Brain microvascular endothelial cell (primary cell): Measurements from ENCODE around the gene HNRNPC.
"Not testable (repeated sequence)": the region's sequence is repeated elsewhere in the genome, so short reads cannot be mapped to it uniquely, and the experiment has no call there.

Experiments
- DNase-seq: peaks from one replicate; pipeline ENCODE4 v3.0.0-alpha.2; 2020
- H3K27ac ChIP-seq: fragments of 250-450 bp; sonication (Bioruptor Pico); 2 replicates; pipeline ENCODE4 v1.5.1; 2020; ENCODE audit warnings: mild to moderate bottlenecking, moderate library complexity
- H3K27me3 ChIP-seq: fragments of 250-450 bp; sonication (Bioruptor Pico); replicated peaks from 2 replicates; pipeline ENCODE4 v1.5.1; 2020; ENCODE audit warnings: mild to moderate bottlenecking
- H3K36me3 ChIP-seq: fragments of 250-450 bp; sonication (Bioruptor Pico); replicated peaks from 2 replicates; pipeline ENCODE4 v1.5.1; 2020; ENCODE audit warnings: mild to moderate bottlenecking
- H3K4me3 ChIP-seq: 2 replicates; pipeline ENCODE4 v1.5.1; 2011; ENCODE audit warnings: low read depth, mild to moderate bottlenecking, control low read depth, low read length, moderate library complexity
- CTCF ChIP-seq: IDR thresholded peaks from 2 replicates; pipeline ENCODE4 v1.5.1; 2011; ENCODE audit warnings: low read depth, mild to moderate bottlenecking, moderate library complexity, low read length, control low read depth, inconsistent platforms; ENCODE audit errors: missing control alignments
- in situ Hi-C: cut with HindIII; loops from 2 replicates; pipeline ENCODE4 v1.10.0; 2017; ENCODE audit warnings: low sequenced_read_pairs, low pct_ligation_motif_present

HNRNPC gene

GRCh38 chr14:21215879-21216251, 53.4 kb downstream of the HNRNPC start:
- no peak for DNase-seq
- H3K27me3 ChIP-seq, result no peaks in the 10 kb centered on the region
- peaks cover 71% of the 10 kb centered on the region for H3K36me3 ChIP-seq
- H3K27ac ChIP-seq, result no peak overlapping the region
- no peak for TF ChIP-seq CTCF
- no peak overlapping the region for H3K4me3 ChIP-seq
- in situ Hi-C loops, result no loop called here

- H3K4me3 ChIP-seq, result no peak overlapping the region
- no peak overlapping the region for H3K27ac ChIP-seq
- no peak for TF ChIP-seq CTCF
- peaks cover 67% of the 10 kb centered on the region for H3K36me3 ChIP-seq
- in situ Hi-C loops, result no loop called here
- no peak for DNase-seq
- H3K27me3 ChIP-seq, result no peaks in the 10 kb centered on the region
These were observed 53.9 kb downstream of the HNRNPC start for GRCh38 chr14:21215130-21215878.

GRCh38 chr14:21213652-21214051, 55.6 kb downstream of the HNRNPC start:
- Histone ChIP-seq H3K27ac (no peak overlapping the region), H3K36me3 (peaks cover 77% of the 10 kb centered on the region), H3K4me3 (no peak overlapping the region), H3K27me3 (no peaks in the 10 kb centered on the region)
- in situ Hi-C loops, result no loop called here
- TF ChIP-seq CTCF, result no peak
- DNase-seq, result no peak

GRCh38 chr14:21212824-21213223, 56.4 kb downstream of the HNRNPC start:
- in situ Hi-C loops, result not testable (repeated sequence)

GRCh38 chr14:21211509-21211908, 57.7 kb downstream of the HNRNPC start:
- in situ Hi-C loops, result no loop called here
- no peak overlapping the region for H3K27ac ChIP-seq

More at GRCh38 chr14:21212824-21213223, 56.4 kb downstream of the HNRNPC start:
- not testable (repeated sequence) for H3K27ac ChIP-seq, DNase-seq, H3K27me3 ChIP-seq, H3K4me3 ChIP-seq
- H3K36me3 ChIP-seq, result peaks cover 82% of the 10 kb centered on the region

GRCh38 chr14:21210023-21210422, 59.2 kb downstream of the HNRNPC start:
- no peaks in the 10 kb centered on the region for H3K27me3 ChIP-seq
- in situ Hi-C loops, result no loop called here
- no peak overlapping the region for H3K27ac ChIP-seq
- H3K36me3 ChIP-seq, result peaks cover 91% of the 10 kb centered on the region
- no peak for TF ChIP-seq CTCF
- no peak for DNase-seq
- H3K4me3 ChIP-seq, result no peak overlapping the region

More at GRCh38 chr14:21211509-21211908, 57.7 kb downstream of the HNRNPC start:
- Histone ChIP-seq H3K27me3 (no peaks in the 10 kb centered on the region), H3K4me3 (no peak overlapping the region), H3K36me3 (peaks cover 85% of the 10 kb centered on the region)
- no peak for DNase-seq
- TF ChIP-seq CTCF, result no peak
